ENCODE measurements around the gene RFX8. TPM values are rescaled to one million over a fixed set of nuclear protein-coding genes. Genes with fewer than 3 reads are reported as not detected.
A peak's percentile ranks its signal among the peaks of the same experiment; 100 is the strongest.

RFX8 gene
- total and polyA plus RNA-seq, 11 donors: 0.12 to 2.0 (median 0.34) TPM; not detected in 5

GRCh38 chr2:101395545-101396315 lies 79.2 kb downstream of the RFX8 start:
- Histone ChIP-seq H3K9me3 (no peaks in the 10 kb centered on the region), H3K27ac (no peak overlapping the region), H3K4me1 (peaks cover 0 to 7% (median 0%) of the 10 kb centered on the region in 12 donors), H3K4me3 (no peak overlapping the region), H3K27me3 (no peaks in the 10 kb centered on the region), H3K36me3 (no peaks in the 10 kb centered on the region)
- intact Hi-C loops (cut with DNase I): loop anchor here in 1 of 10 donors (5.0 kb wide), 1 partner anchor 48 kb away; no protein-coding TSS in a partner anchor
- WGBS, 4 donors: 84 to 90% (median 87%) methylated on average over 6 of the region's 6 CpGs
- DNase-seq: no peak
- TF ChIP-seq CTCF (IDR thresholded peaks at IDR 0.05) (no peak), POLR2A (IDR thresholded peaks at IDR 0.05) (no peak)
- ATAC-seq: peak in 2 of 4 donors; percentile 34 to 45

GRCh38 chr2:101388232-101388631 lies 86.7 kb downstream of the RFX8 start:
- ATAC-seq: no peak
- Histone ChIP-seq H3K36me3 (no peaks in the 10 kb centered on the region), H3K27me3 (peaks cover 0 to 56% (median 5%) of the 10 kb centered on the region in 9 donors), H3K9me3 (no peaks in the 10 kb centered on the region), H3K27ac (no peak overlapping the region), H3K4me3 (no peak overlapping the region), H3K4me1 (peaks cover 0 to 17% (median 9%) of the 10 kb centered on the region in 12 donors)
- intact Hi-C loops (cut with DNase I): loop anchor here in 5 of 10 donors (5.0 kb wide), 1 partner anchor 46 kb away; no protein-coding TSS in a partner anchor
- TF ChIP-seq CTCF (IDR thresholded peaks at IDR 0.05) (no peak), POLR2A (IDR thresholded peaks at IDR 0.05) (no peak)
- DNase-seq: no peak
- WGBS, 4 donors: 64 to 77% (median 70%) methylated on average over 4 of the region's 4 CpGs

GRCh38 chr2:101387151-101387834 lies 87.6 kb downstream of the RFX8 start, which contains the start of gene CREG2:
Gene CREG2, minus strand, starts transcription at chr2:101387503. Its CDS starts 46 bp downstream, at chr2:101387457.
- H3K27me3 ChIP-seq: peaks cover 0 to 56% (median 5%) of the 10 kb centered on the region in 9 donors
- TF ChIP-seq CTCF (IDR thresholded peaks at IDR 0.05) (peak; percentile 32 to 75 (median 46)), POLR2A (IDR thresholded peaks at IDR 0.05) (no peak)

More at GRCh38 chr2:101387151-101387834, 87.6 kb downstream of the RFX8 start, which contains the start of gene CREG2:
- Histone ChIP-seq H3K4me3 (peak within 1 kb of the TSS; percentile 28 to 63 (median 52)), H3K9me3 (no peaks in the 10 kb centered on the region), H3K27ac (no peak within 1 kb of the TSS), H3K36me3 (no peaks in the 10 kb centered on the region), H3K4me1 (peaks cover 0 to 17% (median 9%) of the 10 kb centered on the region in 12 donors)
- intact Hi-C loops (cut with DNase I): loop anchor here in 7 of 10 donors (2.0 to 5.0 kb wide), 2 partner anchors 44 to 45 kb away; no protein-coding TSS in a partner anchor
- DNase-seq (peak; percentile 61 to 83 (median 68)), ATAC-seq (peak; percentile 55 to 96 (median 90))
- 0 to 6% (median 1%) methylated on average over 11 to 79 of the region's 79 CpGs for WGBS, 4 donors
